Measurements from ENCODE around the gene OAT. TPM values are rescaled to one million over a fixed set of nuclear protein-coding genes. Genes with fewer than 3 reads are reported as not detected.
"Not testable (repeated sequence)": the region's sequence is repeated elsewhere in the genome, so short reads cannot be mapped to it uniquely, and the experiment has no call there.

OAT gene
- total RNA-seq, 4 donors from 2014 or later, result 139 to 205 (median 168) TPM

- TF ChIP-seq CTCF (IDR thresholded peaks at IDR 0.05) (no peak), POLR2AphosphoS5 (IDR thresholded peaks at IDR 0.05) (no peak), POLR2A (IDR thresholded peaks at IDR 0.05) (no peak), EP300 (IDR thresholded peaks at IDR 0.05) (no peak)
- 74% methylated on average over 4 of the region's 4 CpGs for WGBS, 2 donors (ENCODE audit: low coverage in 1 of 2)
These were observed 48.7 kb downstream of the OAT start for GRCh38 chr10:124369986-124370385.

GRCh38 chr10:124369533-124369932 lies 49.2 kb downstream of the OAT start:
- not testable (repeated sequence) for H3K9me3 ChIP-seq

More at GRCh38 chr10:124369986-124370385, 48.7 kb downstream of the OAT start:
- Histone ChIP-seq H3K27ac (no peak overlapping the region), H3K27me3 (no peaks in the 10 kb centered on the region), H3K4me3 (no peak overlapping the region), H3K4me1 (no peaks in the 10 kb centered on the region), H3K9me3 (no peaks in the 10 kb centered on the region), H3K36me3 (no peaks in the 10 kb centered on the region)
- ATAC-seq, result no peak

GRCh38 chr10:124369066-124369465 lies 49.7 kb downstream of the OAT start:
- no peak overlapping the region for H3K27ac ChIP-seq
- TF ChIP-seq EP300 (IDR thresholded peaks at IDR 0.05) (no peak), CTCF (IDR thresholded peaks at IDR 0.05) (no peak), POLR2A (IDR thresholded peaks at IDR 0.05) (no peak), POLR2AphosphoS5 (IDR thresholded peaks at IDR 0.05) (no peak)
- H3K36me3 ChIP-seq, result no peaks in the 10 kb centered on the region
- WGBS, 2 donors (ENCODE audit: low coverage in 1 of 2), result 78 to 94% methylated on average over 2 to 3 of the region's 4 CpGs
- no peaks in the 10 kb centered on the region for H3K4me1 ChIP-seq
- H3K9me3 ChIP-seq, result no peaks in the 10 kb centered on the region
- ATAC-seq, result no peak
- H3K4me3 ChIP-seq, result no peak overlapping the region
- H3K27me3 ChIP-seq, result no peaks in the 10 kb centered on the region

More at GRCh38 chr10:124369533-124369932, 49.2 kb downstream of the OAT start:
- not testable (repeated sequence) for ATAC-seq, H3K4me1 ChIP-seq, H3K4me3 ChIP-seq, H3K36me3 ChIP-seq, H3K27me3 ChIP-seq, H3K27ac ChIP-seq
- WGBS, 2 donors (ENCODE audit: low coverage in 1 of 2), result 0 to 62% methylated on average over 1 to 3 of the region's 4 CpGs

DNA sequence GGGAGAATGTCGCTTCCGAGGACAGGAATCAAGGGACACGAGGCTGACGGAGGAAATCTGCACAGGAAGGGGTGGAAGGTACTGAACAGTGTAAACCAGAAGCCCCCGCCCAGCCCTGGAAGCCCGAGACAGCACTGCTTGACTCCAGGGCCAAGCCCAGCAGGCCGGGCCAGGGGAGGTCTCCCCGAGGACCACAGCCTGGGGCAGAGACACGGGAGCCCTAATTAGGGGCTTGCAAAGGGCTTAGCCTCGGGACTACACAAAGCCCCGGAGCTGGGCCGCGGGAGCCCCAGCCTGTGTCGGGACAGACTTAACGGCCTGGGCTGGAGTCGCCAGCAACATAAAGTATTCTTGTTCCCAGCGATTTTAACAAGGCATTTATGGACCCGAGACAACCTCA lies 50.8 kb downstream of the OAT start:
- no peaks in the 10 kb centered on the region for H3K36me3 ChIP-seq
- no peak overlapping the region for H3K27ac ChIP-seq
- no peaks in the 10 kb centered on the region for H3K27me3 ChIP-seq
- H3K4me3 ChIP-seq, result no peak overlapping the region
- ATAC-seq, result no peak
- 43% methylated on average over 3 of the region's 18 CpGs; no CpG with 5 or more reads in 1 of the 2 donors for whole genome bisulfite sequencing, 2 donors (ENCODE audit: low coverage in 1 of 2)
- TF ChIP-seq CTCF (IDR thresholded peaks at IDR 0.05) (no peak), POLR2AphosphoS5 (IDR thresholded peaks at IDR 0.05) (no peak), EP300 (IDR thresholded peaks at IDR 0.05) (no peak), POLR2A (IDR thresholded peaks at IDR 0.05) (no peak)
- no peaks in the 10 kb centered on the region for H3K9me3 ChIP-seq
- H3K4me1 ChIP-seq, result no peaks in the 10 kb centered on the region

GRCh38 chr10:124367414-124367813 lies 51.3 kb downstream of the OAT start:
- H3K36me3 ChIP-seq, result no peaks in the 10 kb centered on the region
- no peaks in the 10 kb centered on the region for H3K4me1 ChIP-seq
- H3K27ac ChIP-seq, result no peak overlapping the region
- H3K9me3 ChIP-seq, result no peaks in the 10 kb centered on the region
- H3K4me3 ChIP-seq, result no peak overlapping the region
- H3K27me3 ChIP-seq, result no peaks in the 10 kb centered on the region
- ATAC-seq, result no peak
- TF ChIP-seq POLR2AphosphoS5 (IDR thresholded peaks at IDR 0.05), result no peak
- no peak for TF ChIP-seq CTCF (IDR thresholded peaks at IDR 0.05)
- WGBS, 2 donors (ENCODE audit: low coverage in 1 of 2), result 100% methylated on average over 1 of the region's 4 CpGs; no CpG with 5 or more reads in 1 of the 2 donors

Measured in gastroesophageal sphincter (tissue), 4 donors.